Mesodermal cell (in vitro differentiated cells): ENCODE data around the gene HOPX.
"Not testable (repeated sequence)": the region's sequence is repeated elsewhere in the genome, so short reads cannot be mapped to it uniquely, and the experiment has no call there.

ENCODE experiments used
- H3K27ac ChIP-seq: 2 replicates; pipeline ENCODE4 v1.7.0; 2013; ENCODE audit warnings: mild to moderate bottlenecking, low read depth, low read length, moderate library complexity; ENCODE audit not compliant: severe bottlenecking
- H3K36me3 ChIP-seq: 2 replicates; pipeline ENCODE4 v1.7.1; 2013; ENCODE audit warnings: mild to moderate bottlenecking, low read length, moderate library complexity; ENCODE audit not compliant: control insufficient read depth, insufficient read depth
- H3K4me1 ChIP-seq: one replicate; pipeline ENCODE4 v1.7.1; 2013; ENCODE audit warnings: mild to moderate bottlenecking, low read length; ENCODE audit not compliant: insufficient read depth, control insufficient read depth, poor library complexity, severe bottlenecking
- H3K4me3 ChIP-seq: 2 replicates; pipeline ENCODE4 v1.7.0; 2013; ENCODE audit warnings: low read length, control low read depth, mild to moderate bottlenecking; ENCODE audit not compliant: insufficient read depth, poor library complexity, severe bottlenecking; ENCODE audit errors: extremely low read depth
- H3K9me3 ChIP-seq: 2 replicates; pipeline ENCODE4 v1.7.1; 2013; ENCODE audit warnings: mild to moderate bottlenecking, low read length, moderate library complexity; ENCODE audit not compliant: control insufficient read depth
- WGBS, 2 experiments: methylation state at CpG; one replicate each; pipeline ENCODE4 v1.1.5; 2013; ENCODE audit warnings: missing lambda C conversion rate in 2 of 2; ENCODE audit not compliant: insufficient coverage in 2 of 2; 5-methylcytosine and 5-hydroxymethylcytosine counted together

Gene HOPX

DNA sequence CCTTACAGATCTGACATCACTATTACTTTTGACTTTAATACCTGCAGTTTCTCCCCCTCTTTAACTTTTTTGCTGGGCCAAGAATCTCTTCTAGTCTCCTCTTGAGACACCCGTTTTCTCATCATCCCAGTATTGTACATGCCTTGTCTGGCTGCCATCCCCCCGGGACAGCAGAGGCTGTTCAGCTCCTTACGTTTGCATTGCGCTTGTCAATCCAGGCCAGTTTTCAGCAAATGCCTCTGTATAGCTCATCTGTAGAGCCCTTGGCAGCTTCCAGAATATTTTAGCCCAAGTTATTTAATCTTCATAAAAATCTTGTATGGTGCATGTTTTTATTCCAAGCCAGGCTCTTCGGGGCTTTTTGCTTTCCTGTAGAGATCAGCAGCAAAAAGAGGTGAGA is 22.3 kb upstream of the HOPX start:
- H3K27ac ChIP-seq = no peak overlapping the region
- no peak overlapping the region for H3K4me3 ChIP-seq
- peaks cover 37% of the 10 kb centered on the region for H3K4me1 ChIP-seq
- H3K9me3 ChIP-seq = peaks cover 9% of the 10 kb centered on the region
- no peaks in the 10 kb centered on the region for H3K36me3 ChIP-seq
- WGBS, 2 experiments = 98 to 100% methylated on average over 3 to 4 of the region's 5 CpGs

DNA sequence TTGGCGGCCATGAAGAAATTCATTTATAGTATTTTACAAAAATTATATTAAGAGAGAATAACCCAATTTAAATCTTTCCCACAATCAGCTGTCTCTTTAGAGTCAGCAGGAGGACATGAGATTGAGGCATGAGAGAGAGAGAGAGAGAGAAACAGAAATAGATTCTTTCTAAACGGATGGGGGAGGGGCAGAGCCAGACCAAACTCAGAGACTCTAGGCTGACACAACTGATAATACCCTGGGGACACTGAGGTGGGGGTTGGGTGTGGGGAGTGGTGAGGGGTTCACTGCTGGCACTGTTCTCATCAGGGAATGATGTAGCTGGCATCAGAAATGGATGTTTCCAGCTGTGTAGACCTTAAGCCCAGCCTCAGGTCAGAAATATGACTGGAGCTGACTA is 20.5 kb upstream of the HOPX start:
- H3K4me3 ChIP-seq = no peak overlapping the region
- H3K27ac ChIP-seq = no peak overlapping the region
- H3K9me3 ChIP-seq = peaks cover 9% of the 10 kb centered on the region
- no peaks in the 10 kb centered on the region for H3K36me3 ChIP-seq
- WGBS, 2 experiments = 44 to 50% methylated on average over 1 of the region's 2 CpGs
- peaks cover 45% of the 10 kb centered on the region for H3K4me1 ChIP-seq

DNA sequence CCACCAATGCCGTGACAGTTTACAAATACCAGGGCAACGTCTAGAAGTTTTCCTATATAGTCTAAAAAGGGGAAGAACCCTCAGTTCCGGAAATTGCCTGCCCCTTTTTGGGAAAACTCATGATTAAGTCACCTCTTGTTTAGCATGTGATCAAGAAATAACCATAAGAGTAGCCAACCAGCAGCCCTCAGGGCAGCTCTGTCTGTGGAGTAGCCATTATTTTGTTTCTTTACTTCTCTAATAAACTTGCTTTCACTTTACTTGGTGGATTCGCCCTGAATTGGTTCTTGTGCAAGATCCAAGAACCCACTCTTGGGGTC is 20.0 kb upstream of the HOPX start:
- Histone ChIP-seq H3K27ac (no peak overlapping the region), H3K36me3 (no peaks in the 10 kb centered on the region), H3K4me3 (no peak overlapping the region), H3K9me3 (peaks cover 9% of the 10 kb centered on the region), H3K4me1 (peaks cover 46% of the 10 kb centered on the region)
- 65 to 100% methylated on average over 1 to 3 of the region's 4 CpGs for WGBS, 2 experiments

DNA sequence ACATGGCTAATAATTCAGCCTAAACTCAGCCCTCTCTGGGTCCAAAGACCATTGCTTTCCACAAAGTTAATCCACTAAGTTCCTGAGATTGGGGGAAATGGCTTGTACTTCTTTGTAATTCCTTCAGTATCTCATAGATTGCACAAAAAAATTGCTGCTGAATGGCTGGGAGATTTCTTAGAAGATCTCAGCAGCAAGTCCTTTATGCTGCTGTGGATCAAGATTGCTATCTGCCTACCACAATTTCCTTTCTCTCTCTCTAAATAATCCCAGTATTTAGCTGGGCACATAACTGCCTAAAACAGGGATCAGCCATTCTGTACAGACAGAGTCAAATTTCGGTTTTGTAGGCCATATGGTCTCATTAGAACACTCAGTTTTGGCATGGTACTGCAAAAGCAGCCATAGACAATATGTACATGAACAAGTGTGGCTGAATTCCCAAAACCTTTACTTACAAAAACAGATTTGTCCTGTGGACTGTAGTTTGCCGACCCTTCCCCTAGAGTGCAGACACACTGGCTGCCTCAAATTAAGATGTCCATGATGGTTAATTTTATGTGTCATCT is 18.5 kb upstream of the HOPX start:
- Histone ChIP-seq H3K27ac (no peak overlapping the region), H3K36me3 (no peaks in the 10 kb centered on the region), H3K9me3 (no peaks in the 10 kb centered on the region), H3K4me1 (peaks cover 52% of the 10 kb centered on the region), H3K4me3 (no peak overlapping the region)
- WGBS, 2 experiments = 97 to 100% methylated on average over 1 to 2 of the region's 2 CpGs

DNA sequence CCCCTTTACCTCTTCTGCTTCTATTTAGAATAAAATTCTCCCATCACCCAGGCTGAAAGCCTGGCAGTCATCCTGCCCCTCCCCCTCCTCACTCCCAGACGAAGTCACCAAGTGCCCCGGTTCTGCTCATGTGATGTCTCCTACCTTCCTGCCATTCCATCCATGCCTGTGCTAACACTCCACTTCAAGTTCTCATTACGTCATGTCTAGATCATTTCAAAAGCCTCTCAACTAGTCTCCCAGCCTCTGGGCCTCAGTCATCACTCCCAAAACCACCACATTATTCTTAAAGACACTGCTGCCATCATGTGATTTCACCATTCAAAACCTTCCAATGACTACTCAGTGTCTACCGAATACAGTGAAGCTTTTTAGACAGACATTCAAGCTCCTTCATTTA is 17.2 kb upstream of the HOPX start:
- H3K9me3 ChIP-seq = no peaks in the 10 kb centered on the region
- H3K4me3 ChIP-seq = no peak overlapping the region
- WGBS, 2 experiments = 71 to 83% methylated on average over 3 to 4 of the region's 4 CpGs

DNA sequence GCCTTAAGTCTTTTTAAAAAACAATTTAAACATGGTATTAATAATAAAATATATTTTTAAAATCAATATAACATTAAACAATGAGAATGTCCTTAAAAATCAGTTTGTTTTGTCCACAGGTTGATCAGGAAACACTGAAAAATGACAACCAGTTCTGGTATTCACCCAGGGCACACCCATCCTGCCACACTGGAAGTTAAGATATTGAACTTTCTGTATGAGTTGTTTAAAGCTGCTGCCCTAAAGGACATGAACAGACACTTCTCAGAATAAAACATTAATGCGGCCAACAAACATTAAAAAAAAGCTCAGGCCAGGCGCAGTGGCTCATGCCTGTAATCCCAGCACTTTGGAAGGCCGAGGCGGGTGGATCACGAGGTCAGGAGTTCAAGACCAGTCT is 15.0 kb upstream of the HOPX start:
- WGBS, 2 experiments = 83 to 96% methylated on average over 2 to 5 of the region's 5 CpGs
- Histone ChIP-seq H3K4me1 (peaks cover 38% of the 10 kb centered on the region), H3K36me3 (no peaks in the 10 kb centered on the region)

More for the DNA sequence above, 17.2 kb upstream of the HOPX start:
- Histone ChIP-seq H3K4me1 (peaks cover 45% of the 10 kb centered on the region), H3K27ac (no peak overlapping the region), H3K36me3 (no peaks in the 10 kb centered on the region)

DNA sequence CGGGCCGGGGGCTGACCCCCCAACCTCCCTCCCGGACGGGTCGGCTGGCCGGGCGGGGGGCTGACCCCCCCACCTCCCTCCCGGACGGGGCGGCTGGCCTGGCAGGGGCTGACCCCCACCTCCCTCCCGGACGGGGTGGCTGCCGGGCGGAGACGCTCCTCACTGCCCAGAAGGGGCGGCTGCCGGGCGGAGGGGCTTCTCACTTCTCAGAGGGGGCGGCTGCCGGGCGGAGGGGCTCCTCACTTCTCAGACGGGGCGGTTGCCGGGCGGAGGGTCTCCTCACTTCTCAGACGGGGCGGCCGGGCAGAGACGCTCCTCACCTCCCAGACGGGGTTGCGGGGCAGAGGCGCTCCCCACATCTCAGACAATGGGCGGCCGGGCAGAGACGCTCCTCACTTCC is 12.4 kb upstream of the HOPX start:
- H3K9me3 ChIP-seq = not testable (repeated sequence)

More for the DNA sequence above, 15.0 kb upstream of the HOPX start:
- no peak overlapping the region for H3K4me3 ChIP-seq
- no peak overlapping the region for H3K27ac ChIP-seq
- no peaks in the 10 kb centered on the region for H3K9me3 ChIP-seq

DNA sequence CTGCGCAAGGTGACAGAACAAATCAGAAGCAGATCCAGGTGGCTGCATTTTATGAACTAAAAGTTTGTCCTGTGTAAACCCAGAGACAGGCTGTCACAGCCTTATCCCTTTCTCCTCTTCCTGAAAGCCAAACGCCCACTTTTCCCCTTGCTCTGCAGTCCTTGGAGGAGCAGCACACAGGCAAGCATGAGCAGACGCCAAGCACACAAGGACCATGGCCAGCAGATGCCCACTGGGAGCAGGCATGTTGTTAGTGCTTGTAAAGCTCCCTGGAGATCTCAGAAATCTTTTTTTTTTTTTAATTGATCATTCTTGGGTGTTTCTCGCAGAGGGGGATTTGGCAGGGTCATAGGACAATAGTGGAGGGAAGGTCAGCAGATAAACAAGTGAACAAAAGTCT is 11.5 kb upstream of the HOPX start:
- H3K27ac ChIP-seq = peak overlapping the region; percentile 52
- no peak overlapping the region for H3K4me3 ChIP-seq
- no peaks in the 10 kb centered on the region for H3K9me3 ChIP-seq
- H3K36me3 ChIP-seq = no peaks in the 10 kb centered on the region
- peaks cover 31% of the 10 kb centered on the region for H3K4me1 ChIP-seq
- 80 to 100% methylated on average over 2 to 3 of the region's 4 CpGs for WGBS, 2 experiments

More for the DNA sequence above, 12.4 kb upstream of the HOPX start:
- H3K4me3 ChIP-seq, H3K27ac ChIP-seq, H3K36me3 ChIP-seq: not testable (repeated sequence)
- WGBS, 2 experiments = 60 to 88% methylated on average over 3 to 14 of the region's 35 CpGs
- H3K4me1 ChIP-seq = peaks cover 40% of the 10 kb centered on the region

DNA sequence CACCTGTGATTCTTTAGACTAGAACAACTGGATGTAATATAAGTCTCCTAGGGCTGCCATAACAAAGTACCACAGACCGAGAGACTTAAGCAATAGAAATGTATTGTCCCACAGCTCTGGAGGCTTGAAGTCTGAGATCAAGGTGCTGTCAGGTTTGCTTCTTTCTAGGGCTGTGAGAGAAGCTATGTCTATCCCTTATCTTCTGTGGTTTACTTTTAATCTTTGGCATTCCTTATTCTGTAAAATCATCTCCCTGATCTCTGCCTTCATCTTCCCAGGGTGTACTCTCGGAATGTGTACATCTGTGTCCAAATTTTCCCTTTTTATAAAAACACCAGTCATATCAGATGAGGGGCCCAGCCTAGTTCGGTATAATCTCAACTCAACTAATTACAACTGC is 10.3 kb upstream of the HOPX start:
- no peaks in the 10 kb centered on the region for H3K9me3 ChIP-seq
- no peak overlapping the region for H3K4me3 ChIP-seq
- H3K4me1 ChIP-seq = peaks cover 31% of the 10 kb centered on the region
- H3K36me3 ChIP-seq = no peaks in the 10 kb centered on the region
- no peak overlapping the region for H3K27ac ChIP-seq
- 89 to 100% methylated on average over 1 to 2 of the region's 3 CpGs for WGBS, 2 experiments

DNA sequence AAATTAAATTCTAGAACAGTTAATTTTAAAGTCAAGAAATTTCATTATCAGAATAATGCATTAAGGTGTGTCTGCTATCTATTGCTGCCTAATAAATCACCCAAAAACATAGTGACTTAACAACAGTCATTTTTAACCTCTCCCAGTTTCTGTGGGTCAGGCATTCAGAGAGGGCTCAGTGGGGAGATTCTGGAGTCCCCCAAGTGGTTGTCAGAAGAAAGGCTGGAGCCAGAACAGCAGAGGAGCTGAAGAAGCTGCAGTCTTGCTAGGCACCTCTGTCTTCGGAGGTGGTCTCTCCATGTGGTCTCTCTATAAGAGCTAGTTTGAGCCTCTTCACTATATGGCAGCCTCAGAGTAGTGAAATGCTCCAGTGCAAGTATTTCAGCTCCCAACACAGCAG is 9.3 kb upstream of the HOPX start:
- Histone ChIP-seq H3K27ac (no peak overlapping the region), H3K9me3 (no peaks in the 10 kb centered on the region), H3K36me3 (no peaks in the 10 kb centered on the region), H3K4me3 (no peak overlapping the region), H3K4me1 (peaks cover 23% of the 10 kb centered on the region)
- WGBS, 2 experiments = 50 to 73% methylated on average over 1 of the region's 1 CpG

DNA sequence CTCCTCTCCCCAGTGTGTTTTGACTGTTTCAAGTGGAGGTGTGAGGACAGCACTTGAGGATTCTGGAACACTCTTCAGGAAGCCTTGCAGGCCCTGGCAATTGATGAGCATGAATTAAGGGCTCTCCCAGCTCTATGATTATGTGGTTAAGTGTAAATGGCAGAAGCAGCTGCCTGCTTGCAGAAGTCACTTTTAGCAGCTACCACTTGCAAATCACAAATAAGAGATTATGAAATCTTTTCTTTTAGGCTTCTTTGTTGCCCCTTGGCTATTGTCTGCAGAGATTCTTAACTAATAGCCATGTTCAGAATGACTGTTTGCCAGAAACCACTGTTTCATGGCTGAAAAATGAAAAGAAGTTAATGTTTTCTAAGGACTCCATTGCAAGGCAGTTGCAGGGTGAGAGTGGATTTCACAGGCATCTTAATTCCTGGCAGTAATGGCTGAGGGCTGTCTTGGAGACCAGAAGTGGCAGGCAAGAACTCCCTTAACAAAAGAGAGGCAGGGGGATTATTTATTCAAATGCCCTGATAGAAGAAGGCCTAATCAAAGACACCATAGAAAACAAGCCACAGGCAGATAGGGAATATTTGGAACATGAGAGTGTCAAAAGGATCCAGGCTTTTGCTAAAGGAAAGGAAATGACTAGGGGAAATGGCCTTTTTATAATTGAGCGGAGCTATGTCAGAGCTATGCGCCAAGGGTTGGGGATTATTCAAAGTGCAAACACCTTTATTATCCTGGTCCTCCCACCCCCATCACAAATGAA is 8.3 kb upstream of the HOPX start:
- WGBS, 2 experiments = no CpG with 5 or more reads among the region's 2 CpGs
- no peak overlapping the region for H3K4me3 ChIP-seq
- no peak overlapping the region for H3K27ac ChIP-seq

More for the DNA sequence above, 8.3 kb upstream of the HOPX start:
- H3K36me3 ChIP-seq = no peaks in the 10 kb centered on the region
- H3K4me1 ChIP-seq = peaks cover 23% of the 10 kb centered on the region
- H3K9me3 ChIP-seq = no peaks in the 10 kb centered on the region
